Measurements from ENCODE around the gene CCDC171. TPM values are rescaled to one million over a fixed set of nuclear protein-coding genes. Genes with fewer than 3 reads are reported as not detected.

CCDC171 gene
- total and polyA plus RNA-seq, 4 donors: 0.13 to 1.1 (median 0.43) TPM

DNA sequence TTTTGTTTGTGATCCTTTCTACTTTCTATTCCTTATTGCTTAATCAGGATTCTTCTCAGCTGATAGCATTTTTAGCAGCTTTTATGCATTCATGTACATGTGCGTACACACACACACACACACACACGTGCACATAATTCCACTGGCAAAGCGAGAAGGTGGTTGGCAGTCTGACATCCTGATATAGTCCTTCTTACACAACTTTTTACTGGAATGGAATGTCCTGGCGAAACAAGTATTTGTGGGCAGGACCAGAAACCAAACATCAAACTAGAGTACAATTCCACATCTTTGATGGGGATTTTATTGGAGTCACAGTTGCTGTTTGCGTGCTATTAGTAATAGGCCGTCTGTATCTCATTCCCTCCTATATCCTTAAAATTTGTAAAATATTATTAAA, 356.5 kb downstream of the CCDC171 start:
- 90% methylated on average over 6 of the region's 6 CpGs for WGBS
- peaks cover 0 to 4% (median 0%) of the 10 kb centered on the region in 4 donors for H3K9me3 ChIP-seq (ENCODE audit: control insufficient read depth in 4 of 4, low read length in 3 of 4)
- TF ChIP-seq YY1 (IDR thresholded peaks at IDR 0.05): no peak
- TF ChIP-seq EGR1 (IDR thresholded peaks at IDR 0.05; ENCODE audit: low read depth in 2 of 2): no peak
- no peak for TF ChIP-seq NR2F2 (IDR thresholded peaks at IDR 0.05)
- TF ChIP-seq HNF4A (conservative IDR thresholded peaks at IDR 0.05): no peak
- TF ChIP-seq HNF4G (IDR thresholded peaks at IDR 0.05): no peak
- TF ChIP-seq RXRA (IDR thresholded peaks at IDR 0.05): no peak
- TF ChIP-seq, protein P1, sequence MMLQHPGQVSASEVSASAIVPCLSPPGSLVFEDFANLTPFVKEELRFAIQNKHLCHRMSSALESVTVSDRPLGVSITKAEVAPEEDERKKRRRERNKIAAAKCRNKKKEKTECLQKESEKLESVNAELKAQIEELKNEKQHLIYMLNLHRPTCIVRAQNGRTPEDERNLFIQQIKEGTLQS (IDR thresholded peaks at IDR 0.05): no peak
- TF ChIP-seq TAF1 (conservative IDR thresholded peaks at IDR 0.05): no peak
- TF ChIP-seq, protein P2, sequence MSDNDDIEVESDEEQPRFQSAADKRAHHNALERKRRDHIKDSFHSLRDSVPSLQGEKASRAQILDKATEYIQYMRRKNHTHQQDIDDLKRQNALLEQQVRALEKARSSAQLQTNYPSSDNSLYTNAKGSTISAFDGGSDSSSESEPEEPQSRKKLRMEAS (IDR thresholded peaks at IDR 0.05): no peak
- TF ChIP-seq ZBTB33 (IDR thresholded peaks at IDR 0.05): no peak
- TF ChIP-seq SP1 (IDR thresholded peaks at IDR 0.05): no peak
- TF ChIP-seq FOXA2 (IDR thresholded peaks at IDR 0.05): no peak
- TF ChIP-seq CTCF (IDR thresholded peaks at IDR 0.05; ENCODE audit: low read depth, low read length, missing input control): no peak
- TF ChIP-seq RAD21 (IDR thresholded peaks at IDR 0.05): no peak
- TF ChIP-seq JUND (IDR thresholded peaks at IDR 0.05): no peak
- TF ChIP-seq, protein P3, sequence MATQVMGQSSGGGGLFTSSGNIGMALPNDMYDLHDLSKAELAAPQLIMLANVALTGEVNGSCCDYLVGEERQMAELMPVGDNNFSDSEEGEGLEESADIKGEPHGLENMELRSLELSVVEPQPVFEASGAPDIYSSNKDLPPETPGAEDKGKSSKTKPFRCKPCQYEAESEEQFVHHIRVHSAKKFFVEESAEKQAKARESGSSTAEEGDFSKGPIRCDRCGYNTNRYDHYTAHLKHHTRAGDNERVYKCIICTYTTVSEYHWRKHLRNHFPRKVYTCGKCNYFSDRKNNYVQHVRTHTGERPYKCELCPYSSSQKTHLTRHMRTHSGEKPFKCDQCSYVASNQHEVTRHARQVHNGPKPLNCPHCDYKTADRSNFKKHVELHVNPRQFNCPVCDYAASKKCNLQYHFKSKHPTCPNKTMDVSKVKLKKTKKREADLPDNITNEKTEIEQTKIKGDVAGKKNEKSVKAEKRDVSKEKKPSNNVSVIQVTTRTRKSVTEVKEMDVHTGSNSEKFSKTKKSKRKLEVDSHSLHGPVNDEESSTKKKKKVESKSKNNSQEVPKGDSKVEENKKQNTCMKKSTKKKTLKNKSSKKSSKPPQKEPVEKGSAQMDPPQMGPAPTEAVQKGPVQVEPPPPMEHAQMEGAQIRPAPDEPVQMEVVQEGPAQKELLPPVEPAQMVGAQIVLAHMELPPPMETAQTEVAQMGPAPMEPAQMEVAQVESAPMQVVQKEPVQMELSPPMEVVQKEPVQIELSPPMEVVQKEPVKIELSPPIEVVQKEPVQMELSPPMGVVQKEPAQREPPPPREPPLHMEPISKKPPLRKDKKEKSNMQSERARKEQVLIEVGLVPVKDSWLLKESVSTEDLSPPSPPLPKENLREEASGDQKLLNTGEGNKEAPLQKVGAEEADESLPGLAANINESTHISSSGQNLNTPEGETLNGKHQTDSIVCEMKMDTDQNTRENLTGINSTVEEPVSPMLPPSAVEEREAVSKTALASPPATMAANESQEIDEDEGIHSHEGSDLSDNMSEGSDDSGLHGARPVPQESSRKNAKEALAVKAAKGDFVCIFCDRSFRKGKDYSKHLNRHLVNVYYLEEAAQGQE (IDR thresholded peaks at IDR 0.05): no peak
- no peak for TF ChIP-seq FOXA1 (IDR thresholded peaks at IDR 0.05)
- no peak for TF ChIP-seq GABPA (IDR thresholded peaks at IDR 0.05 in 1 of 2, conservative IDR thresholded peaks at IDR 0.05 in 1 of 2)
- H3K9ac ChIP-seq (ENCODE audit: low read depth in 1 of 2, low read length in 2 of 2): no peak overlapping the region
- H3K27me3 ChIP-seq (ENCODE audit: control insufficient read depth in 4 of 4, insufficient read depth in 4 of 4, low read length in 3 of 4): no peaks in the 10 kb centered on the region
- no peak for DNase-seq (ENCODE audit: low spot score)
- no peak overlapping the region for H3K4me3 ChIP-seq (ENCODE audit: low read depth in 1 of 3, low read length in 3 of 3)
- no peaks in the 10 kb centered on the region for H3K4me1 ChIP-seq (ENCODE audit: control insufficient read depth in 4 of 4, insufficient read depth in 4 of 4, low read length in 3 of 4)
- no peaks in the 10 kb centered on the region for H3K36me3 ChIP-seq (ENCODE audit: control insufficient read depth in 4 of 4, insufficient read depth in 3 of 4, low read depth in 1 of 4, low read length in 3 of 4)
- no peak overlapping the region for H3K27ac ChIP-seq (ENCODE audit: low read depth in 1 of 2, low read length in 2 of 2)

Data from liver (tissue), 9 donors.